Measurements from ENCODE around the gene OSBPL5. TPM values are rescaled to one million over a fixed set of nuclear protein-coding genes. Genes with fewer than 3 reads are reported as not detected.

The OSBPL5 gene
- total RNA-seq, 2 experiments from 2014 or later, result 0.63 to 2.7 TPM

- Histone ChIP-seq H3K4me2 (ENCODE audit: low read length) (no peak overlapping the region), H3K9me2 (ENCODE audit: insufficient read depth, low read length) (no peaks in the 10 kb centered on the region), H4K20me1 (ENCODE audit: insufficient read depth, low read length) (no peaks in the 10 kb centered on the region), H3K4me3 (ENCODE audit: low read depth, low read length, poor library complexity, severe bottlenecking) (no peak overlapping the region), H3K4me1 (ENCODE audit: insufficient read depth, low read length, poor library complexity, severe bottlenecking) (no peaks in the 10 kb centered on the region), H3K9me3 (ENCODE audit: low read length) (no peaks in the 10 kb centered on the region), H3K27ac (ENCODE audit: low read depth, low read length, poor library complexity, severe bottlenecking) (no peak overlapping the region), H2AFZ (ENCODE audit: low read length) (no peak overlapping the region), H3K36me3 (ENCODE audit: insufficient read depth, low read length) (no peaks in the 10 kb centered on the region), H3K79me2 (ENCODE audit: insufficient read depth, low read depth, low read length) (no peaks in the 10 kb centered on the region)
- POLR2A ChIA-PET, result no interaction called here
- TF ChIP-seq CTCF (conservative IDR thresholded peaks at IDR 0.05; ENCODE audit: low read length) (no peak), EZH2phosphoT487 (IDR thresholded peaks at IDR 0.05; ENCODE audit: borderline replicate concordance, low read depth, low read length) (no peak)
- no peak for DNase-seq (ENCODE audit: low spot score)
- no TSS peak for BruUV-seq (replicated peaks)
- CTCF ChIA-PET (ENCODE audit: unreplicated experiment), result no interaction called here
- intact Hi-C loops (cut with micrococcal nuclease; ENCODE audit: unreplicated experiment), result no loop called here
These were observed 33.7 kb upstream of the OSBPL5 start for GRCh38 chr11:3198815-3199214.

GRCh38 chr11:3197878-3198528, 32.9 kb upstream of the OSBPL5 start:
- H3K9me2 ChIP-seq (ENCODE audit: insufficient read depth, low read length), result no peaks in the 10 kb centered on the region
- no peaks in the 10 kb centered on the region for H3K9me3 ChIP-seq (ENCODE audit: low read length)
- CTCF ChIA-PET (ENCODE audit: unreplicated experiment), result no interaction called here
- no peak for DNase-seq (ENCODE audit: low spot score)
- no peak overlapping the region for H3K4me2 ChIP-seq (ENCODE audit: low read length)
- H3K36me3 ChIP-seq (ENCODE audit: insufficient read depth, low read length), result no peaks in the 10 kb centered on the region
- no peaks in the 10 kb centered on the region for H3K79me2 ChIP-seq (ENCODE audit: insufficient read depth, low read depth, low read length)
- intact Hi-C loops (cut with micrococcal nuclease; ENCODE audit: unreplicated experiment), result no loop called here
- no peak overlapping the region for H2AFZ ChIP-seq (ENCODE audit: low read length)
- H4K20me1 ChIP-seq (ENCODE audit: insufficient read depth, low read length), result no peaks in the 10 kb centered on the region
- TF ChIP-seq CTCF (conservative IDR thresholded peaks at IDR 0.05; ENCODE audit: low read length), result no peak
- H3K27ac ChIP-seq (ENCODE audit: low read depth, low read length, poor library complexity, severe bottlenecking), result no peak overlapping the region
- no peaks in the 10 kb centered on the region for H3K4me1 ChIP-seq (ENCODE audit: insufficient read depth, low read length, poor library complexity, severe bottlenecking)
- H3K4me3 ChIP-seq (ENCODE audit: low read depth, low read length, poor library complexity, severe bottlenecking), result no peak overlapping the region
- BruUV-seq (replicated peaks), result no TSS peak
- POLR2A ChIA-PET, result no interaction called here

DNA sequence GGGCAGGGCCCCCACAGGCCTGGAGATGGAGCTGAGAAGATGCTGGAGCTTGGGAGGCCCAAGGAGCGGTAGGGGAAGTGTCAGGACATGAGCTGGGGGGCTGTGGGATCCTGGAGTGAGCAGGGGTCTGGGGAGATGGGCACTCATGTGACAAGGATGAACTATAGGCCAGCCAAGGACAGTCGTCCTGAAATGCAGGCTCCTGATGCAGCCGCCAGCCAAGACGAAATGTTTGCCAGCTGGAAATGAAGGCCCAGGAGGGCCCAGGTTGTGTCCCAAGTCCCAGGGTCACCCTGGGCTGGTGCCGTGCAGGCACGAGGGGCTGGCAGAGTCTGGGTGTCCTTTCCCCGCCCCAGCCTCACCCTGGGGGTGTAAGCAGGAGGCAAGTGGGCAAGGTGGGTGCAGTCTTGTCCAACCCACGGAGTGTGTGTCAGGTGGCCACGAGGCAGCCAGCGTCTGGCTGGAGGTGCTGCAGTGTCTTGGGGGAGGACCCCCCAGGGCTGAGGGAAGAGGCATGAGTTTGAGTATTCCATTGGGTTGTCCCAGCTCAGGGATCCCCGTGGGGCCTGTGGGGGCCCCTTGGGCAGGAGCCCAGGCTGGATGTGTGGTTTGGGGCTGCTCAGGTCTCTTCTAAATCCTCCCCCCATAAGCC, 32.1 kb upstream of the OSBPL5 start:
- no TSS peak for BruUV-seq (replicated peaks)
- Histone ChIP-seq H3K9me2 (ENCODE audit: insufficient read depth, low read length) (no peaks in the 10 kb centered on the region), H4K20me1 (ENCODE audit: insufficient read depth, low read length) (no peaks in the 10 kb centered on the region), H3K36me3 (ENCODE audit: insufficient read depth, low read length) (no peaks in the 10 kb centered on the region), H3K27ac (ENCODE audit: low read depth, low read length, poor library complexity, severe bottlenecking) (no peak overlapping the region), H3K4me1 (ENCODE audit: insufficient read depth, low read length, poor library complexity, severe bottlenecking) (no peaks in the 10 kb centered on the region), H3K9me3 (ENCODE audit: low read length) (no peaks in the 10 kb centered on the region), H3K79me2 (ENCODE audit: insufficient read depth, low read depth, low read length) (no peaks in the 10 kb centered on the region), H2AFZ (ENCODE audit: low read length) (no peak overlapping the region), H3K4me3 (ENCODE audit: low read depth, low read length, poor library complexity, severe bottlenecking) (no peak overlapping the region), H3K4me2 (ENCODE audit: low read length) (no peak overlapping the region)
- ChIA-PET CTCF (ENCODE audit: unreplicated experiment) (no interaction called here), POLR2A (no interaction called here)
- intact Hi-C loops (cut with micrococcal nuclease; ENCODE audit: unreplicated experiment), result no loop called here
- TF ChIP-seq CTCF (conservative IDR thresholded peaks at IDR 0.05; ENCODE audit: low read length) (no peak), EZH2phosphoT487 (IDR thresholded peaks at IDR 0.05; ENCODE audit: borderline replicate concordance, low read depth, low read length) (no peak)
- no peak for DNase-seq (ENCODE audit: low spot score)

All from OCI-LY7 (cell line).